NCI-H2029 (cell line): Measurements from ENCODE around the gene CCDC71L.

ENCODE experiments used
- DNase-seq: peaks from one replicate; lab custom pipeline; 2025; lab: John Stamatoyannopoulos, UW

CCDC71L gene

DNA sequence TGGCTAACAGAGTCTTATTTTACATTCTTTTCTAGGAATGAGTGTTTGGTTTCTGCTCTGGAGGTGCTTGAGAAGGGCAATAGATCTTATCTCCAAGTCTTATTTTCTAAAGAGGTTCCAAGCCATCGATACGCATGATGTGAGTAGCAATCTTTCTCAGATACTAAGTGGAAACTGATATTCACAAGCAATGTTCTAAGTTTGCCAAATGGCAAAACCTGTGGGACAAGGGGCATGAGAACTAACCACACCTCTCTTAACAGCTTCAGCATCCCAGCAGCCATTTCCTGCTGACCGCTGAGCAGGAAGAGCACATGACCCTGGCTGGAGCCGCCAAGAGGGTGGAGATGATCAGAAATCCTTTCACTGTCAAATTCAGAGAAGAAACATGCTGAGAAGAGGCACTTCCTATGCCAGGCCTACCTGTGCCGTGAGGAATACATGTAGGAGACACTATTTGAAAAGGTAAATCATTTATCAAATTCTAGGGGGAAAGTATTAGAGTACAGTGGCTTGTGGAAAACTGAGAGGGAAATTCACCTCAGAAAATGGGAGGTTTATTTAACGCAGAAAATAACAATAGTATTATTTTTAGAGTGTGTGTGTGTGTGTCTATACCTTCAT lies 35.2 kb downstream of the CCDC71L start:
- DNase-seq = no peak

- no peak for DNase-seq
Measured at GRCh38 chr7:106623853-106624252, 37.1 kb downstream of the CCDC71L start.

DNA sequence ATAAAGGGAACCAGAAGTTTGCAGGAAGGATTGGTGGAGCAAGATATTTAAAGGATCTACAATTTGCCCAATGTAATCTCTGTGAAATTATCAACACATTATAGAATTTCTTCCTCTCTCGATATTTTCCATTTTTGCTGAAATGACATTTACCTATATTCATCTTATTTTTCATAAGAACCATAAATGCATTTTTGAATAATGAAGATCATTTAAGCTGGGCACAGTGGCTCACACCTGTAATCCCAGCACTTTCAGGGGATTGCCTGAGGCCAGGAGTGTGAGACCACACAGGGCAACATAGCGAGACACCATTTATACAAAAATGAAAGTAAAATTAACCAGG lies 37.7 kb downstream of the CCDC71L start:
- DNase-seq = no peak

DNA sequence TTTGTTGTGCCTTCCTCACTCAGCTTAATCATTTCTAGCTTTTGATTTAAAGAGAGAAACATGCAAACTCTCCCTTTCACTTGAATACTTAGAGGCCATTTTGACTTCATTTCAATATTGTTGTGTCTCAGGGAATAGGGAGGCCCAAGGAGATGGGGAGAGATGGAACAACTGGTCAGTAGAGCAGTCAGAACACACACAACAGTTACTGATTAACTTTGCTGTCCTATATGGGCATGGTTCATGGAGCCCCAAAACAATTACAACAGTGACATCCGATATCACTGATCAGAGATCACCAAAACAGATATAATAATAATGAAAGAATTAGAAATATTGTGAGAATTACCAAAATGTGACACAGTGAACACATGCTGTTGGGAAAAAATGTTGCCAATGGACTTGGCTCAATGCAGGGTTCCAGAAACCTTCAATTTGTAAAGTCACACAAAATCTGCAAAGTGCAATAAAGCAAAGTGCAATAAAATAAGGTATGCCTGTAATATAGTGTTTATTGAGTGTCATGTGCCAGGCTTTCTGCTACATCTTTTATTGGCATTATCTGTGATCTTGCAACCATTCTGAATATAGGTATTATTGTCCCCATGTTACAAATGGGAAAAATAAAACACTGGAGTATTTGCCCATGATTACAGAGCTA lies 38.2 kb downstream of the CCDC71L start:
- no peak for DNase-seq

DNA sequence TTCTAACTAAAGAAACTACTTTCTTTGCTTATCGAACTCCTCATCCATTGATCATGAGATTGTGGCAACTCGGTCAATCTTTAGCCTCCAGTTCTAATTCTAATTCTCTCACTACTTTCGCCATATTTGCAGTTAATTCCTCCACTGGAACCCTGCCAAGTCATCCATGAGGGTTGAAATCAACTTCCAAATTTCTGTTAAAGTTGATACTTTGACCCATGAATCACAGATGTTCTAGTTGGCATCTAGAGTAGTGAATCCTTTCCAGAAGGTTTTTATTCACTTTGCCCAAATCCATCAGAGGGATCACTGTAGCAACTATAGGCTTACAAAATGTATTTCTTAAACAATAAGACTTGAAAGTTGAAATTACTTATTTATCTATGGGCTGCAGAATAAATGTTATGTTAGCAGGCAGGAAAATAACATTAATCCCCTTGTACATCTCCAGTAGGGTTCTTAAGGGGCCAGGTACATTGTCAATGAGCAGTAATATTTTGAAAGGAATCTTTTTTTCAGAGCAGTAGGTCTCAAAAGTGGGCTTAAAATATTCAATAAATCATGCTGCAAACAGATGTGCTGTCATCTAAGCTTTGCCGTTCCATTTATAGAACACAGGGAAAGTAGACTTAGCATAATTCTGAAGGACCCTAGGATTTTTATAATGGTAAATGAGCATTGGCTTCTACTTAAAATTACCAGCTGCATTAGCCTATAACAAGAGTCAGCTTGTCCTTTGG lies 39.4 kb downstream of the CCDC71L start:
- DNase-seq = no peak

DNA sequence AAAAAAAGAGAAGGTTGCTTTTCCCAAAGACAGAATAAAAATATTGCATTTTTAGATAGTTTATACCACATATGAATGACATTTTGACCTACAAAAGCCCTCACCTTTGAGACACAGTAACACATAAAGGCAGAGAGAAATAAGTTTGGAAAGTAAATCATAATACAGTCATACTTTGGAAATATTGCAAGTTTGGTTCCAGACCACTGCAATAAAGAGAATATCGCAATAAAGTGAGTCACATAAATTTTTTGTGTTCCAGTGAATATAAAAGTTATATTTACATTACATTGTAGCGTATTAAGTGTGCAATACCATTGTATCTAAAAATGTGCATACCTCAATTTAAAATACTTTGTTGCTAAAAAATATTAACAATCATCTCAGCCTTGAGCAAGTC lies 40.3 kb downstream of the CCDC71L start:
- DNase-seq = no peak

DNA sequence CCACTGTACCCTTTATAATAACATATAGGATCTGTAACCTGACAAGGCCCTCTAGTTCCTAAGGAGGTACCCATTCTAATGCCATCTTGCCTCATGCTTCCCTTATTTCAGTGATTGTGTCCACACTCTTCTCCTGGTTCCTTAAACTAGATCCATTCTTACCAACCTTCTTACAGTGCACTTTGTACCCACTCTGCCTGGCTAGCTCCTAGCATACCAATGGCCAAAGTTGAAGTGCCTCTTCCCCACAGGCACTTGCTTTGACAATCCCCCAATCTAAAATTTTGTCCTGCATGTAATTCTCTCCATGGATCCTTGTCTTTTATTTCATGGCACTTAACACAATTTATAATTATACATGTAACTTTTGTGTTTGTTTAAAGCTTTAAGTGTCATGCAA lies 40.9 kb downstream of the CCDC71L start:
- DNase-seq = no peak

DNA sequence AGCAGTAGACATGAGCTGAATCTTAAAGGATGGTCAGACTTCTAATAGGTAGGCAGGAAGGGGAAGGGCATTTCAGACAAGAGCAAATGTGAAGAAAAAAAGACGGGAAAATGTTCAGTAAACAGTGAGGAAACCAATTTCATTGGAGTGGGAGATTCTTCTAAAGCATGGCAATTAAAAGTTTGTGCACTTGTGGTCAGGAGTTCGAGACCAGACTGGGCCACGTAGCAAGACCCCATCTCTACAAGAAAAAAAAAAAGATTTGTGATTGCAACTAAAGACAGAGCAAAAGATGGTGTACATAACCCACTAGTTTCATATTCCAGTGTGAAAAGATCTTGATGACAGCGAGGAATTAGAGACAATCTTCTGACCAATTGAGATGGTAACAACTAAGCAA lies 41.7 kb downstream of the CCDC71L start:
- DNase-seq = no peak

GRCh38 chr7:106618480-106618879 lies 42.5 kb downstream of the CCDC71L start:
- no peak for DNase-seq

GRCh38 chr7:106617860-106618259 lies 43.1 kb downstream of the CCDC71L start:
- DNase-seq = no peak

DNA sequence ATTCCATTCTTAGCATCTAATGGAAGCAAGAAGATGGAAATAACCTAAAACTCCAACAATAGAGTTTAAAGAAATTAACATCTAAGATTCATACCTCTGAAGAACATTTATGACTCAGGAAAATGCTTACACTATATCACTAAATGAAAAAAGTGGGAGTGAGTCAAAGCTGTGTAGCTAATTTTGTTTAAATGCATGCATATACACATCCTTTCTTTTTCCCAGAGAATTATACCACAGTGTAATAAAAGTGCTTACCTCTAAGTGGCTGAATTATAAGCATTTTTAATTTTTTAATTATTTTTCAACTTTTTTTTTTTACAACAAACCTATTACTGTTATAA lies 44.3 kb downstream of the CCDC71L start:
- DNase-seq = no peak

DNA sequence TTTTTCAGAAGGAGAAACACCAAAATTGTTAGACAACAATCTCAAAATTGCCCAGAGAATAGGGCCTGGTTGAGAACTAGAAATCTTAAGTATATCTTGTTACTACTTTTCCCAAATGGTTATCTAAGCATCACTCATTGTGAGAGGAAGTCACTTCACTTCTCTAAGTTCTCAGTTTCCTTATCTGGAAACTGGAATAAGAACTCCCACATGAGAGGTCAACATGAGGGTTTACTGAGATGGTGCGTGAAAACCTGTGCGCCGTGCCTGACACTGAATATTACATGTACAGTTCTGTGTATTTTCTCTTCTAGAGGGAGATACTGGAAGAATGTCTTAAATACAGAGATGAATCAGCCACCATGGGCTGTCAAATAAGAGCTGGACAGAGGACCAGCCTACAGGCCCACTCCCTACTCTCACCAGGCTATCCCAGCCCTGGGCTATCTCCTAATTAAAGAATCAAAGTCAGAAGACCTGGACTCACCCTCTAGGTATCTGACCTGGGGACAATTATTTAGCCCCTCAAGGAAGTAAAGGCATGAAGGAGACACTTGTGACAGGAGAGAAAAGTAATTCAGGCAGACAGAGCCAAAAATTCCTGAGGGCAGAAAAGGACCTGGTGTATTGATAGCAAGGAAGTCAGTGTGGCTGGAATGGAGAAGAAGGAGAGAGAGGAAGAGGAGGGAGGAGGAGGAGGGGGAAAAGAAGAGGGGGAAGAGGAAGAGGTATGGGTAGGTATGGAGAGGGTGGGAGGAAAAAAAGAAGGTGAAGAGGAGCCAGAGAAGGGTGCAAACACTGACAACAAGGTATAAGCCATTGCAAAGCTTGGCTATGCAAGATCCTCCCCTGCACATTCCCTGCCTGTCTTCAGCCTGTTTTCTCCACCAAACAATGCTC lies 44.9 kb downstream of the CCDC71L start:
- DNase-seq = no peak

DNA sequence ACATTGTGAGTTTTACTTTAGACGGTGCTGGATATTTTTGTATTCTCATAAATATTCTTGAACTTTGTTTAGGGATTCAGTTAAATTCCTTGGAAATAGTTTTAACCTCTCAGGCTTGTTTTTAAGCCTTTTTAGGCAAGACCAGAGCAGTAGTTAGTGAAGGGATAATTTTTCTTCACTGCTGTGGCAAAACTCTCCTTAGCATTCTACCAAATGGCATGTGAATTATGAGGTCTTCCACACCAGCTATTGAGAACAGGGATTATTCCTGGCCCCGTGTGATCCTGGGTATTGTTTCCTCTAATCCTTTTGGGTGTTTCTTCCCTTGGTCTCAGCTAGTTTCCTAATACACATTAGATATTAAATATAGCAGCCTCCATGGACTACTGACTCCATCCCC lies 46.2 kb downstream of the CCDC71L start:
- no peak for DNase-seq

- no peak for DNase-seq
Measured at GRCh38 chr7:106613848-106614560, 47.0 kb downstream of the CCDC71L start.

GRCh38 chr7:106613279-106613678 lies 47.7 kb downstream of the CCDC71L start:
- DNase-seq = no peak

- no peak for DNase-seq
Measured at GRCh38 chr7:106612432-106612831, 48.5 kb downstream of the CCDC71L start.

- DNase-seq = no peak
Measured at GRCh38 chr7:106611911-106612310, 49.0 kb downstream of the CCDC71L start.

DNA sequence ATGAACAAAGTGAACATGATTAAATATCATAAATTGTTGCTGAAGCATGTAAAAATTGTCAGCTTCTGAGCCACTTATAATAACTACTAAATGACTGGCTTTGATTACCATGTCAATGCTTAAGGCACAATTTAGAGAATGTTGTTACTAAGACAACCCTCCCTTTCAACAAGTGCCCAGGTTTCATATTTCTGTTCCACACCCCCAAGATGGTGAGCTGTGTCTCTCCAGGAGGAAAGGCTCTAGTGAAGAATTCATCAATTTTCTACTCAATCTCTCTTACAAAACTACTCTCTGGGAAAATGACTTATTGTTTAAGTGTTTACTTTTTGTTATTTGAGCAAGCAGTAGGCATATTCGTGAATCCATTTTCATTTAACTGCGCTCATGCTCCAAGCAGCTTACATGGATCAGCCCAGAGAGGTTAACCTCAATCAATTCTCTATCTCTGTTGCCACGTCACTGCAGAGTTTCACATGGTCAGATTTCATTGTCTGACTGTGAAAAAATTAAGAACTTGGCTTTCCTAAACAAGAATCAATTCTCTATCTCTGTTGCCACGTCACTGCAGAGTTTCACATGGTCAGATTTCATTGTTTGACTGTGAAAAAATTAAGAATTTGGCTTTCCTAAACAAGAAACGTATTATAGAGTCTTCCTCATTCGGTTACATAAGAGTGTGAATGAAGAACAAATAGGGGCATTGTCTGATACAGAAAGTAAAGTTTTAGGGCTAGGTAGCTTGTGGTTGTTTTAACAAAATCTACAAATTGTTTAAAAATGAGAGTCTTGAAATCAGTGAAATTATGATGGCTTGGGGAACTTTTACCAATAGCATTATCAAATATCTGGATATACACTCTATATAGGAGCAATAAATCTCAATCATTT lies 49.7 kb downstream of the CCDC71L start:
- no peak for DNase-seq

- no peak for DNase-seq
Measured at GRCh38 chr7:106609416-106609815, 51.5 kb downstream of the CCDC71L start.

DNA sequence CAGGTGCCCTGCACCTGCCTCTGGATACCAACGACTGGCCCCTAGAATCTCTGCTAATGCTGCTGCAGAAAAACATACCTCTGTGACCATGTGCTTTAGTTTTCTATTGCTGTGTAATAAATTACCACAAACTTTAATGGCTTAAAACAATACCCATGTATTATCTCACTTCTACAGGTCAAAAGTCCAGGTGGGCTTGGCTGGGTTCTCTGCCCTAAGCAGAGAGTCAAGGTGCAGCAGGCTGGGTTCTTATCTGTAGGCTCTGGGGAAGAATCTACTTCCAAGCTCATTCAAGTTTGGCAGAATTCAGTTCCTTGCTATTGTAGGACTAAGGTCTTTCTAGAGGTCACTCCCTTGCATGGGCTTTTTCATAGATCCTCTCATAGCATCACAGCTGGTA lies 52.3 kb downstream of the CCDC71L start:
- DNase-seq = no peak
